Transverse colon (tissue), 4 donors: ENCODE data around the gene KRTAP4-3. TPM values are rescaled to one million over a fixed set of nuclear protein-coding genes. Genes with fewer than 3 reads are reported as not detected.
"Not testable (repeated sequence)": the region's sequence is repeated elsewhere in the genome, so short reads cannot be mapped to it uniquely, and the experiment has no call there.

Experiments
- DNase-seq: peaks from one replicate; pipeline ENCODE4 v3.0.0-alpha.2; 2019
- H3K27ac ChIP-seq, 4 donors: fragments of 200-600 bp; sonication (generic); 2 replicates each; pipeline ENCODE4 v1.5.1; 2016 to 2018; ENCODE audit warnings: inconsistent platforms in 4 of 4
- H3K27me3 ChIP-seq: fragments of 200-600 bp; sonication (generic); 2 replicates; pipeline ENCODE4 v1.5.1; 2017; ENCODE audit warnings: inconsistent platforms
- H3K36me3 ChIP-seq, 4 donors: fragments of 200-600 bp; sonication (generic); 2 replicates each; pipeline ENCODE4 v1.5.1; 2017 to 2019; ENCODE audit warnings: inconsistent platforms in 4 of 4
- H3K4me1 ChIP-seq, 4 donors: fragments of 200-600 bp; sonication (generic); 2 replicates each; pipeline ENCODE4 v1.5.1; 2017 to 2020; ENCODE audit warnings: inconsistent platforms in 4 of 4
- H3K4me3 ChIP-seq, 4 donors: fragments of 200-600 bp; sonication (generic); 1 replicate in 1 of 4; 2 replicates in 3 of 4; pipeline versions ENCODE4 v1.5.1 to v1.6.1; 2017 to 2019; ENCODE audit warnings: inconsistent platforms in 4 of 4
- H3K9me3 ChIP-seq, 2 donors: fragments of 200-600 bp; sonication (generic); 2 replicates each; pipeline ENCODE4 v1.5.1; 2017 to 2019; ENCODE audit warnings: inconsistent platforms in 2 of 2
- CTCF ChIP-seq, 5 experiments: fragments of 200-600 bp in 3 of 5; fragments of 450-650 bp in 2 of 5; sonication (generic) in 3 of 5; IDR thresholded peaks; 1 replicate in 2 of 5; 2 replicates in 3 of 5; pipeline ENCODE4 v1.5.1; 2016 to 2017; ENCODE audit warnings: antibody characterized with exemption in 5 of 5, inconsistent platforms in 3 of 5, mild to moderate bottlenecking in 2 of 5, moderate library complexity in 1 of 5
- EP300 ChIP-seq: sonication (generic); formaldehyde crosslinking; IDR thresholded peaks from one replicate; pipeline ENCODE4 v1.6.1; 2017; ENCODE audit warnings: antibody characterized with exemption, low read depth
- POLR2A ChIP-seq: fragments of 450-650 bp; IDR thresholded peaks from one replicate; pipeline ENCODE4 v1.6.1; 2016; ENCODE audit warnings: antibody characterized with exemption, mild to moderate bottlenecking, moderate library complexity
- POLR2AphosphoS5 ChIP-seq, 3 donors: sonication (generic); formaldehyde crosslinking; IDR thresholded peaks; one replicate each; pipeline ENCODE4 v1.6.1; 2016; ENCODE audit warnings: antibody characterized with exemption in 3 of 3
- WGBS, 2 donors: methylation state at CpG; one replicate each; pipeline ENCODE4 v1.1.5; 2018; ENCODE audit warnings: low coverage in 1 of 2; 5-methylcytosine and 5-hydroxymethylcytosine counted together
- in situ Hi-C, 4 donors: fragments of 200-750 bp; cut with MboI; loops; one replicate each; pipeline versions ENCODE4 v1.15.0 to v1.15.1; 2017; ENCODE audit warnings: low sequenced_read_pairs in 3 of 4, low pct_ligation_motif_present in 1 of 4, low pct_unique_long_range_greater_than_20kb in 1 of 4
- intact Hi-C: fragments of 100-400 bp; cut with DNase I; formaldehyde crosslinking; loops from one replicate; pipeline ENCODE4 v1.15.1; 2023; ENCODE audit warnings: low total_unique reads
- total RNA-seq, 4 donors: library from RNA; depleted of rRNA; stranded (reverse); fragments of >200 nt; gene quantifications; one replicate each; pipeline ENCODE4 v1.1.0, GENCODE V29; 2016

KRTAP4-3 gene
- total RNA-seq, 4 donors from 2014 or later: not detected

DNA sequence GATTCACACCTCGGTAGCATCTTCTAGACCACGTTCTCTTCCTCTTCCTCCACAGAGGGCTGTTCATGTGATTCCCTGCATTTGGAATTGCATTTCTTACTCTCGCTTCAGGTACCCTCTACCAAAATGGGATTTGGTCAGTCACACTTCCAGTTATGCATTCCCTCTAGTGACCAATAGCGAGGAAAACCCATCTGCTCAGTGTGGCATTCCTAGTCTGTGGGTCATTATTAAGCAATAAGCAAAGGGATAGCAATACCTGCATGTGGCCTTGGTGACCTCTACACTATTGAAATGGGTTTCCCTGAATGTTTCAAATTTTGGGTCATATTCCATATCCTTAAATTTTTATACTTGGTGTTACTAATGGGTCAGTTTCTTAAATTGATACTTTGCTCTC, 18.0 kb downstream of the KRTAP4-3 start:
- Histone ChIP-seq H3K4me3 (no peak overlapping the region), H3K36me3 (no peaks in the 10 kb centered on the region), H3K27me3 (peaks cover 16% of the 10 kb centered on the region), H3K4me1 (no peaks in the 10 kb centered on the region), H3K9me3 (no peaks in the 10 kb centered on the region), H3K27ac (no peak overlapping the region)
- intact Hi-C loops: no loop called here
- DNase-seq: no peak
- in situ Hi-C loops: no loop called here
- no peak for TF ChIP-seq POLR2A
- no peak for TF ChIP-seq POLR2AphosphoS5 (IDR thresholded peaks at IDR 0.05)
- no peak for TF ChIP-seq EP300
- no peak for TF ChIP-seq CTCF (IDR thresholded peaks at IDR 0.05)
- 84 to 90% methylated on average over 3 to 4 of the region's 4 CpGs for WGBS, 2 donors

- intact Hi-C loops (no loop called here), in situ Hi-C loops (no loop called here)
- no peak for TF ChIP-seq POLR2A
- no peak for TF ChIP-seq EP300
- TF ChIP-seq POLR2AphosphoS5 (IDR thresholded peaks at IDR 0.05): no peak
- no peak for TF ChIP-seq CTCF (IDR thresholded peaks at IDR 0.05)
- H3K27me3 ChIP-seq: peaks cover 12% of the 10 kb centered on the region
- no peak within 1 kb of the TSS for H3K27ac ChIP-seq
- WGBS, 2 donors: 83% methylated on average over 1 of the region's 2 CpGs; no CpG with 5 or more reads in 1 of the 2 donors
- H3K9me3 ChIP-seq: no peaks in the 10 kb centered on the region
- no peak within 1 kb of the TSS for H3K4me3 ChIP-seq
- H3K4me1 ChIP-seq: no peaks in the 10 kb centered on the region
- H3K36me3 ChIP-seq: no peaks in the 10 kb centered on the region
- DNase-seq: no peak
Measured at GRCh38 chr17:41149652-41149985, 18.4 kb downstream of the KRTAP4-3 start, which contains the start of gene KRTAP4-5. TSS of gene KRTAP4-5 (minus strand) at chr17:41149825. CDS start at chr17:41149767, 58 bp downstream.

- DNase-seq, H3K27me3 ChIP-seq, in situ Hi-C loops, intact Hi-C loops, H3K4me1 ChIP-seq, H3K36me3 ChIP-seq, H3K27ac ChIP-seq, H3K9me3 ChIP-seq, H3K4me3 ChIP-seq: not testable (repeated sequence)
- WGBS, 2 donors: 81 to 84% methylated on average over 6 to 10 of the region's 10 CpGs
Measured at GRCh38 chr17:41148971-41149651, 18.9 kb downstream of the KRTAP4-3 start.

- TF ChIP-seq POLR2AphosphoS5 (IDR thresholded peaks at IDR 0.05) (no peak), POLR2A (no peak), EP300 (no peak), CTCF (IDR thresholded peaks at IDR 0.05) (no peak)
- no peaks in the 10 kb centered on the region for H3K4me1 ChIP-seq
- no peaks in the 10 kb centered on the region for H3K36me3 ChIP-seq
- WGBS, 2 donors: 81 to 89% methylated on average over 1 to 2 of the region's 2 CpGs
- no peak overlapping the region for H3K27ac ChIP-seq
- H3K4me3 ChIP-seq: no peak overlapping the region
- H3K9me3 ChIP-seq: peaks cover 5 to 7% of the 10 kb centered on the region in 2 donors
- DNase-seq: no peak
- in situ Hi-C loops: no loop called here
- peaks cover 9% of the 10 kb centered on the region for H3K27me3 ChIP-seq
- intact Hi-C loops: no loop called here
Measured at GRCh38 chr17:41147531-41148204, 20.4 kb downstream of the KRTAP4-3 start.
